OCI-LY7 (cell line): ENCODE data around the gene GUCY1A2. TPM values are rescaled to one million over a fixed set of nuclear protein-coding genes. Genes with fewer than 3 reads are reported as not detected.

ENCODE experiments used
- BruUV-seq: library from RNA; stranded (reverse); fragments of 400-500 nt; replicated peaks from 2 replicates; lab custom pipeline; 2021; lab: Mats Ljungman, UMichigan
- CTCF ChIA-PET: fragments of 300-600 bp; sonication (Branson Sonifier 250); formaldehyde crosslinking; loops from one replicate; lab custom pipeline; 2022; ENCODE audit warnings: antibody characterized with exemption; ENCODE audit not compliant: unreplicated experiment; lab: Charles Lee
- POLR2A ChIA-PET: fragments of 300-600 bp; sonication (Branson Sonifier 250); formaldehyde crosslinking; loops from one replicate; lab custom pipeline; 2022; ENCODE audit warnings: antibody characterized with exemption; lab: Charles Lee
- DNase-seq: peaks from one replicate; pipeline ENCODE4 v3.0.0-alpha.2; 2015; ENCODE audit warnings: low spot score
- H2AFZ ChIP-seq: fragments of 200-600 bp; sonication (generic), shearing (Covaris generic); 2 replicates; pipeline ENCODE4 v1.6.1; 2014; ENCODE audit warnings: mild to moderate bottlenecking, antibody characterized with exemption, low read length, moderate library complexity
- H3K27ac ChIP-seq: fragments of 200-600 bp; sonication (generic); 2 replicates; pipeline ENCODE4 v1.5.1; 2014; ENCODE audit warnings: mixed run types, low read depth, mild to moderate bottlenecking, moderate library complexity, low read length, inconsistent platforms; ENCODE audit not compliant: poor library complexity, severe bottlenecking
- H3K36me3 ChIP-seq: fragments of 200-600 bp; sonication (generic); 2 replicates; pipeline ENCODE4 v1.6.1; 2014; ENCODE audit warnings: mild to moderate bottlenecking, antibody characterized with exemption, low read length, moderate library complexity, mixed read lengths; ENCODE audit not compliant: insufficient read depth
- H3K4me1 ChIP-seq: fragments of 200-600 bp; sonication (generic); 2 replicates; pipeline ENCODE4 v1.5.1; 2014; ENCODE audit warnings: mild to moderate bottlenecking, low read length; ENCODE audit not compliant: insufficient read depth, poor library complexity, severe bottlenecking
- H3K4me2 ChIP-seq: fragments of 200-600 bp; sonication (generic); 2 replicates; pipeline ENCODE4 v1.6.1; 2014; ENCODE audit warnings: mild to moderate bottlenecking, low read length
- H3K4me3 ChIP-seq: fragments of 200-600 bp; sonication (generic); 2 replicates; pipeline ENCODE4 v1.5.1; 2014; ENCODE audit warnings: mild to moderate bottlenecking, low read depth, low read length; ENCODE audit not compliant: poor library complexity, severe bottlenecking
- H3K79me2 ChIP-seq: fragments of 200-600 bp; sonication (generic); 2 replicates; pipeline ENCODE4 v1.6.1; 2016; ENCODE audit warnings: low read depth, mild to moderate bottlenecking, low read length, moderate library complexity, mixed read lengths; ENCODE audit not compliant: insufficient read depth
- H3K9me2 ChIP-seq: fragments of 200-600 bp; sonication (generic); 2 replicates; pipeline ENCODE4 v1.6.1; 2016; ENCODE audit warnings: mild to moderate bottlenecking, low read length, mixed read lengths; ENCODE audit not compliant: insufficient read depth
- H3K9me3 ChIP-seq: fragments of 200-600 bp; sonication (generic); 2 replicates; pipeline ENCODE4 v1.6.1; 2014; ENCODE audit warnings: mild to moderate bottlenecking, mixed run types, low read length, mixed read lengths
- H4K20me1 ChIP-seq: fragments of 200-600 bp; sonication (generic); 2 replicates; pipeline ENCODE4 v1.6.1; 2014; ENCODE audit warnings: mild to moderate bottlenecking, antibody characterized with exemption, low read length, moderate library complexity, mixed read lengths; ENCODE audit not compliant: insufficient read depth
- CTCF ChIP-seq: fragments of 200-600 bp; sonication (generic); conservative IDR thresholded peaks from 2 replicates; pipeline ENCODE4 v1.5.1; 2014; ENCODE audit warnings: mild to moderate bottlenecking, antibody characterized with exemption, low read length, moderate library complexity, mixed read lengths
- EZH2phosphoT487 ChIP-seq: fragments of 200-600 bp; sonication (generic); IDR thresholded peaks from 2 replicates; pipeline ENCODE4 v1.6.1; 2018; ENCODE audit warnings: low read depth, borderline replicate concordance, mild to moderate bottlenecking, mixed run types, antibody characterized with exemption, low read length, moderate library complexity, mixed read lengths
- intact Hi-C: fragments of 100-400 bp; cut with micrococcal nuclease; formaldehyde crosslinking; loops from one replicate; pipeline ENCODE4 v1.10.0; 2022; ENCODE audit not compliant: unreplicated experiment
- total RNA-seq, 2 experiments: library from RNA; depleted of rRNA in 1 of 2; stranded (reverse); fragments of >200 nt in 1 of 2; shearing (Covaris generic) in 1 of 2; gene quantifications; 2 replicates each; pipeline ENCODE4 v1.2.3, GENCODE V29; 2014 to 2022

GUCY1A2 gene
- total RNA-seq, 2 experiments from 2014 or later, result under 0.01 TPM; not detected in 1

- Histone ChIP-seq H3K4me1 (no peaks in the 10 kb centered on the region), H3K9me2 (no peaks in the 10 kb centered on the region), H3K36me3 (no peaks in the 10 kb centered on the region), H3K4me2 (no peak overlapping the region), H3K9me3 (0 out of 2 replicates have a peak, but pooled peaks cover 5% of the 10 kb centered on the region), H4K20me1 (no peaks in the 10 kb centered on the region), H3K79me2 (no peaks in the 10 kb centered on the region), H2AFZ (no peak overlapping the region), H3K27ac (no peak overlapping the region), H3K4me3 (no peak overlapping the region)
- TF ChIP-seq EZH2phosphoT487 (no peak), CTCF (no peak)
- POLR2A ChIA-PET, result interaction anchor here (0.6 to 1.2 kb wide), 3 partner anchors 9 to 444 kb away, joined by 3 read pairs; no protein-coding TSS in a partner anchor
- CTCF ChIA-PET, result no interaction called here
- DNase-seq, result no peak
- intact Hi-C loops, result no loop called here
- no TSS peak for BruUV-seq
These were observed 31.8 kb upstream of the GUCY1A2 start for GRCh38 chr11:107050121-107050520.

GRCh38 chr11:107044503-107044902 is 26.2 kb upstream of the GUCY1A2 start:
- POLR2A ChIA-PET, result interaction anchor here (0.7 kb wide), 1 partner anchor 145 kb away, joined by 3 read pairs; no protein-coding TSS in a partner anchor
- no TSS peak for BruUV-seq
- no peak overlapping the region for H3K4me3 ChIP-seq
- no peaks in the 10 kb centered on the region for H3K79me2 ChIP-seq
- H3K4me2 ChIP-seq, result no peak overlapping the region
- DNase-seq, result no peak
- H2AFZ ChIP-seq, result no peak overlapping the region
- TF ChIP-seq CTCF (no peak), EZH2phosphoT487 (no peak)
- H3K9me2 ChIP-seq, result no peaks in the 10 kb centered on the region
- CTCF ChIA-PET, result no interaction called here
- no peaks in the 10 kb centered on the region for H3K4me1 ChIP-seq
- intact Hi-C loops, result no loop called here
- H3K9me3 ChIP-seq, result no peaks in the 10 kb centered on the region
- H3K27ac ChIP-seq, result no peak overlapping the region
- no peaks in the 10 kb centered on the region for H3K36me3 ChIP-seq
- H4K20me1 ChIP-seq, result no peaks in the 10 kb centered on the region

- BruUV-seq, result no TSS peak
- CTCF ChIA-PET, result no interaction called here
- Histone ChIP-seq H2AFZ (no peak overlapping the region), H3K4me3 (no peak overlapping the region), H3K4me2 (no peak overlapping the region), H4K20me1 (no peaks in the 10 kb centered on the region), H3K9me2 (no peaks in the 10 kb centered on the region), H3K36me3 (no peaks in the 10 kb centered on the region), H3K79me2 (no peaks in the 10 kb centered on the region), H3K9me3 (no peaks in the 10 kb centered on the region), H3K27ac (no peak overlapping the region), H3K4me1 (no peaks in the 10 kb centered on the region)
- POLR2A ChIA-PET, result no interaction called here
- no peak for TF ChIP-seq EZH2phosphoT487
- no peak for TF ChIP-seq CTCF
- no peak for DNase-seq
- intact Hi-C loops, result no loop called here
These were observed 25.1 kb upstream of the GUCY1A2 start for GRCh38 chr11:107043242-107044006.
